ENCODE results near the gene CES2. TPM values are rescaled to one million over a fixed set of nuclear protein-coding genes. Genes with fewer than 3 reads are reported as not detected.

CES2 gene
- total RNA-seq, 1 experiment from 2014 or later: 29.7 TPM

DNA sequence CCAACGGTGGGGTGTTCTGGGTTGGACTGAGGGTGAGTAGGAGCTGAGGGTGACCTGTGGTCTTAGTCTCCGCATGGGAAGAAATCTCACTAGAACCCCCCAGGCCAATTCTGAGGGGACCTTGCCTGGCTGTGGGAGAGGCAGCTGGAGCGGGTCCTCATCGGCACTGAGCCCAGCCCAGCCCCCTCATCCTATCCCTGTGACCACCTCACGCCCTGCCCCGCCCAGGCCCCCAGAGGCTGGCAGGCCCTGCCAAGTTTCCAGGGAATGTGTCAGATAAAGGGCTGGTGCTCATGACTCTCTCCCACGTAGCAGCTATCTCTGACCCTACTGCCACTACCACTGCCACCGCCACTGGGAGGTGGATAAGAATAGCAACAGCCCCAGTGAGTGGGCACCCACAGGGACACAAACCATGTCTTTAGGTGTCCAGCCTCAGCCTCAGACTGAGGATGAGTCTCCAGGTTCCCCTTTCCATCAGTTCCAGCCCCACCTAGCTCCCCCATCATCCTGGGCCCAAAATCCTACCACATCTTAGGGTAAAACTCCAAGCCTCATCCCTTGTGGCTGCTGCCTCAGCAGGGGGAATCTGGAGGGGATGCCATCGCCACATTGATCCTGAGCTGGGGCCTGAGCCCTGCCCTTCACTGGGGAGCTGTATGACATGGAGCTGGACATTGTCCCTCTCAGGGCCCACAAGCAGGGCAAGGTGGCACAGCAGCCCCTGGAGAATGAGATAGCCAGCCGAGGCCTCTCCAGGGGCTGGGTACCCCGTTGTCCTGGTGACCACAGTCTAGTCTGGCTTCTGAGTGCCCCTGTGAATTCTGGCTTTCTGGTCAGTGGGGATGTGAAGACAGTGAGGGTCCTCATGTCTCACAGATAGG is 31.5 kb upstream of the CES2 start:
- ChIA-PET CTCF (interaction anchor here (0.9 to 5.4 kb wide), 7 partner anchors 9 to 73 kb away, joined by 3 to 57 read pairs (median 6); partner anchors contain the start of genes CDH16, NAE1 and RRAD), POLR2A (no interaction called here)
- ATAC-seq (no peak), DNase-seq (ENCODE audit: low spot score) (no peak)
- Mint-ChIP-seq H3K4me1 (peaks cover 13% of the 10 kb centered on the region), H3K36me3 (no peaks in the 10 kb centered on the region), H3K27me3 (ENCODE audit: low read depth) (peaks cover 12% of the 10 kb centered on the region), H3K9me3 (no peaks in the 10 kb centered on the region), H3K4me3 (no peak overlapping the region), H3K27ac (no peak overlapping the region)
- TF ChIP-seq, protein P1, sequence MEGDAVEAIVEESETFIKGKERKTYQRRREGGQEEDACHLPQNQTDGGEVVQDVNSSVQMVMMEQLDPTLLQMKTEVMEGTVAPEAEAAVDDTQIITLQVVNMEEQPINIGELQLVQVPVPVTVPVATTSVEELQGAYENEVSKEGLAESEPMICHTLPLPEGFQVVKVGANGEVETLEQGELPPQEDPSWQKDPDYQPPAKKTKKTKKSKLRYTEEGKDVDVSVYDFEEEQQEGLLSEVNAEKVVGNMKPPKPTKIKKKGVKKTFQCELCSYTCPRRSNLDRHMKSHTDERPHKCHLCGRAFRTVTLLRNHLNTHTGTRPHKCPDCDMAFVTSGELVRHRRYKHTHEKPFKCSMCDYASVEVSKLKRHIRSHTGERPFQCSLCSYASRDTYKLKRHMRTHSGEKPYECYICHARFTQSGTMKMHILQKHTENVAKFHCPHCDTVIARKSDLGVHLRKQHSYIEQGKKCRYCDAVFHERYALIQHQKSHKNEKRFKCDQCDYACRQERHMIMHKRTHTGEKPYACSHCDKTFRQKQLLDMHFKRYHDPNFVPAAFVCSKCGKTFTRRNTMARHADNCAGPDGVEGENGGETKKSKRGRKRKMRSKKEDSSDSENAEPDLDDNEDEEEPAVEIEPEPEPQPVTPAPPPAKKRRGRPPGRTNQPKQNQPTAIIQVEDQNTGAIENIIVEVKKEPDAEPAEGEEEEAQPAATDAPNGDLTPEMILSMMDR (IDR thresholded peaks at IDR 0.05): no peak
- TF ChIP-seq, protein P2, sequence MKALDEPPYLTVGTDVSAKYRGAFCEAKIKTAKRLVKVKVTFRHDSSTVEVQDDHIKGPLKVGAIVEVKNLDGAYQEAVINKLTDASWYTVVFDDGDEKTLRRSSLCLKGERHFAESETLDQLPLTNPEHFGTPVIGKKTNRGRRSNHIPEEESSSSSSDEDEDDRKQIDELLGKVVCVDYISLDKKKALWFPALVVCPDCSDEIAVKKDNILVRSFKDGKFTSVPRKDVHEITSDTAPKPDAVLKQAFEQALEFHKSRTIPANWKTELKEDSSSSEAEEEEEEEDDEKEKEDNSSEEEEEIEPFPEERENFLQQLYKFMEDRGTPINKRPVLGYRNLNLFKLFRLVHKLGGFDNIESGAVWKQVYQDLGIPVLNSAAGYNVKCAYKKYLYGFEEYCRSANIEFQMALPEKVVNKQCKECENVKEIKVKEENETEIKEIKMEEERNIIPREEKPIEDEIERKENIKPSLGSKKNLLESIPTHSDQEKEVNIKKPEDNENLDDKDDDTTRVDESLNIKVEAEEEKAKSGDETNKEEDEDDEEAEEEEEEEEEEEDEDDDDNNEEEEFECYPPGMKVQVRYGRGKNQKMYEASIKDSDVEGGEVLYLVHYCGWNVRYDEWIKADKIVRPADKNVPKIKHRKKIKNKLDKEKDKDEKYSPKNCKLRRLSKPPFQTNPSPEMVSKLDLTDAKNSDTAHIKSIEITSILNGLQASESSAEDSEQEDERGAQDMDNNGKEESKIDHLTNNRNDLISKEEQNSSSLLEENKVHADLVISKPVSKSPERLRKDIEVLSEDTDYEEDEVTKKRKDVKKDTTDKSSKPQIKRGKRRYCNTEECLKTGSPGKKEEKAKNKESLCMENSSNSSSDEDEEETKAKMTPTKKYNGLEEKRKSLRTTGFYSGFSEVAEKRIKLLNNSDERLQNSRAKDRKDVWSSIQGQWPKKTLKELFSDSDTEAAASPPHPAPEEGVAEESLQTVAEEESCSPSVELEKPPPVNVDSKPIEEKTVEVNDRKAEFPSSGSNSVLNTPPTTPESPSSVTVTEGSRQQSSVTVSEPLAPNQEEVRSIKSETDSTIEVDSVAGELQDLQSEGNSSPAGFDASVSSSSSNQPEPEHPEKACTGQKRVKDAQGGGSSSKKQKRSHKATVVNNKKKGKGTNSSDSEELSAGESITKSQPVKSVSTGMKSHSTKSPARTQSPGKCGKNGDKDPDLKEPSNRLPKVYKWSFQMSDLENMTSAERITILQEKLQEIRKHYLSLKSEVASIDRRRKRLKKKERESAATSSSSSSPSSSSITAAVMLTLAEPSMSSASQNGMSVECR (CRISPR knock-in tag; IDR thresholded peaks at IDR 0.05; ENCODE audit: borderline replicate concordance): no peak
- TF ChIP-seq PRRX2 (CRISPR knock-in tag; IDR thresholded peaks at IDR 0.05) (no peak), ZBTB21 (CRISPR knock-in tag; IDR thresholded peaks at IDR 0.05; ENCODE audit: borderline replicate concordance) (no peak), TEAD1 (CRISPR knock-in tag; IDR thresholded peaks at IDR 0.05) (no peak), GRHL2 (CRISPR knock-in tag; IDR thresholded peaks at IDR 0.05; ENCODE audit: insufficient replicate concordance, severe bottlenecking) (no peak), ZNF671 (CRISPR knock-in tag; IDR thresholded peaks at IDR 0.05) (no peak)
- TF ChIP-seq, protein P3, sequence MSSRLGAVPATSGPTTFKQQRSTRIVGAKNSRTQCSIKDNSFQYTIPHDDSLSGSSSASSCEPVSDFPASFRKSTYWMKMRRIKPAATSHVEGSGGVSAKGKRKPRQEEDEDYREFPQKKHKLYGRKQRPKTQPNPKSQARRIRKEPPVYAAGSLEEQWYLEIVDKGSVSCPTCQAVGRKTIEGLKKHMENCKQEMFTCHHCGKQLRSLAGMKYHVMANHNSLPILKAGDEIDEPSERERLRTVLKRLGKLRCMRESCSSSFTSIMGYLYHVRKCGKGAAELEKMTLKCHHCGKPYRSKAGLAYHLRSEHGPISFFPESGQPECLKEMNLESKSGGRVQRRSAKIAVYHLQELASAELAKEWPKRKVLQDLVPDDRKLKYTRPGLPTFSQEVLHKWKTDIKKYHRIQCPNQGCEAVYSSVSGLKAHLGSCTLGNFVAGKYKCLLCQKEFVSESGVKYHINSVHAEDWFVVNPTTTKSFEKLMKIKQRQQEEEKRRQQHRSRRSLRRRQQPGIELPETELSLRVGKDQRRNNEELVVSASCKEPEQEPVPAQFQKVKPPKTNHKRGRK (CRISPR knock-in tag; IDR thresholded peaks at IDR 0.05; ENCODE audit: borderline replicate concordance): no peak
- TF ChIP-seq, protein P4, sequence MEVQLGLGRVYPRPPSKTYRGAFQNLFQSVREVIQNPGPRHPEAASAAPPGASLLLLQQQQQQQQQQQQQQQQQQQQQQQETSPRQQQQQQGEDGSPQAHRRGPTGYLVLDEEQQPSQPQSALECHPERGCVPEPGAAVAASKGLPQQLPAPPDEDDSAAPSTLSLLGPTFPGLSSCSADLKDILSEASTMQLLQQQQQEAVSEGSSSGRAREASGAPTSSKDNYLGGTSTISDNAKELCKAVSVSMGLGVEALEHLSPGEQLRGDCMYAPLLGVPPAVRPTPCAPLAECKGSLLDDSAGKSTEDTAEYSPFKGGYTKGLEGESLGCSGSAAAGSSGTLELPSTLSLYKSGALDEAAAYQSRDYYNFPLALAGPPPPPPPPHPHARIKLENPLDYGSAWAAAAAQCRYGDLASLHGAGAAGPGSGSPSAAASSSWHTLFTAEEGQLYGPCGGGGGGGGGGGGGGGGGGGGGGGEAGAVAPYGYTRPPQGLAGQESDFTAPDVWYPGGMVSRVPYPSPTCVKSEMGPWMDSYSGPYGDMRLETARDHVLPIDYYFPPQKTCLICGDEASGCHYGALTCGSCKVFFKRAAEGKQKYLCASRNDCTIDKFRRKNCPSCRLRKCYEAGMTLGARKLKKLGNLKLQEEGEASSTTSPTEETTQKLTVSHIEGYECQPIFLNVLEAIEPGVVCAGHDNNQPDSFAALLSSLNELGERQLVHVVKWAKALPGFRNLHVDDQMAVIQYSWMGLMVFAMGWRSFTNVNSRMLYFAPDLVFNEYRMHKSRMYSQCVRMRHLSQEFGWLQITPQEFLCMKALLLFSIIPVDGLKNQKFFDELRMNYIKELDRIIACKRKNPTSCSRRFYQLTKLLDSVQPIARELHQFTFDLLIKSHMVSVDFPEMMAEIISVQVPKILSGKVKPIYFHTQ (CRISPR knock-in tag; IDR thresholded peaks at IDR 0.05): no peak
- TF ChIP-seq, protein P5, sequence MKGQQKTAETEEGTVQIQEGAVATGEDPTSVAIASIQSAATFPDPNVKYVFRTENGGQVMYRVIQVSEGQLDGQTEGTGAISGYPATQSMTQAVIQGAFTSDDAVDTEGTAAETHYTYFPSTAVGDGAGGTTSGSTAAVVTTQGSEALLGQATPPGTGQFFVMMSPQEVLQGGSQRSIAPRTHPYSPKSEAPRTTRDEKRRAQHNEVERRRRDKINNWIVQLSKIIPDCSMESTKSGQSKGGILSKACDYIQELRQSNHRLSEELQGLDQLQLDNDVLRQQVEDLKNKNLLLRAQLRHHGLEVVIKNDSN (CRISPR knock-in tag; IDR thresholded peaks at IDR 0.05): no peak
- TF ChIP-seq, protein P6, sequence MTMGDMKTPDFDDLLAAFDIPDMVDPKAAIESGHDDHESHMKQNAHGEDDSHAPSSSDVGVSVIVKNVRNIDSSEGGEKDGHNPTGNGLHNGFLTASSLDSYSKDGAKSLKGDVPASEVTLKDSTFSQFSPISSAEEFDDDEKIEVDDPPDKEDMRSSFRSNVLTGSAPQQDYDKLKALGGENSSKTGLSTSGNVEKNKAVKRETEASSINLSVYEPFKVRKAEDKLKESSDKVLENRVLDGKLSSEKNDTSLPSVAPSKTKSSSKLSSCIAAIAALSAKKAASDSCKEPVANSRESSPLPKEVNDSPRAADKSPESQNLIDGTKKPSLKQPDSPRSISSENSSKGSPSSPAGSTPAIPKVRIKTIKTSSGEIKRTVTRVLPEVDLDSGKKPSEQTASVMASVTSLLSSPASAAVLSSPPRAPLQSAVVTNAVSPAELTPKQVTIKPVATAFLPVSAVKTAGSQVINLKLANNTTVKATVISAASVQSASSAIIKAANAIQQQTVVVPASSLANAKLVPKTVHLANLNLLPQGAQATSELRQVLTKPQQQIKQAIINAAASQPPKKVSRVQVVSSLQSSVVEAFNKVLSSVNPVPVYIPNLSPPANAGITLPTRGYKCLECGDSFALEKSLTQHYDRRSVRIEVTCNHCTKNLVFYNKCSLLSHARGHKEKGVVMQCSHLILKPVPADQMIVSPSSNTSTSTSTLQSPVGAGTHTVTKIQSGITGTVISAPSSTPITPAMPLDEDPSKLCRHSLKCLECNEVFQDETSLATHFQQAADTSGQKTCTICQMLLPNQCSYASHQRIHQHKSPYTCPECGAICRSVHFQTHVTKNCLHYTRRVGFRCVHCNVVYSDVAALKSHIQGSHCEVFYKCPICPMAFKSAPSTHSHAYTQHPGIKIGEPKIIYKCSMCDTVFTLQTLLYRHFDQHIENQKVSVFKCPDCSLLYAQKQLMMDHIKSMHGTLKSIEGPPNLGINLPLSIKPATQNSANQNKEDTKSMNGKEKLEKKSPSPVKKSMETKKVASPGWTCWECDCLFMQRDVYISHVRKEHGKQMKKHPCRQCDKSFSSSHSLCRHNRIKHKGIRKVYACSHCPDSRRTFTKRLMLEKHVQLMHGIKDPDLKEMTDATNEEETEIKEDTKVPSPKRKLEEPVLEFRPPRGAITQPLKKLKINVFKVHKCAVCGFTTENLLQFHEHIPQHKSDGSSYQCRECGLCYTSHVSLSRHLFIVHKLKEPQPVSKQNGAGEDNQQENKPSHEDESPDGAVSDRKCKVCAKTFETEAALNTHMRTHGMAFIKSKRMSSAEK (CRISPR knock-in tag; IDR thresholded peaks at IDR 0.05; ENCODE audit: borderline replicate concordance): no peak
- TF ChIP-seq, protein P7, sequence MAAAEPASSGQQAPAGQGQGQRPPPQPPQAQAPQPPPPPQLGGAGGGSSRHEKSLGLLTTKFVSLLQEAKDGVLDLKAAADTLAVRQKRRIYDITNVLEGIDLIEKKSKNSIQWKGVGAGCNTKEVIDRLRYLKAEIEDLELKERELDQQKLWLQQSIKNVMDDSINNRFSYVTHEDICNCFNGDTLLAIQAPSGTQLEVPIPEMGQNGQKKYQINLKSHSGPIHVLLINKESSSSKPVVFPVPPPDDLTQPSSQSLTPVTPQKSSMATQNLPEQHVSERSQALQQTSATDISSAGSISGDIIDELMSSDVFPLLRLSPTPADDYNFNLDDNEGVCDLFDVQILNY (CRISPR knock-in tag; IDR thresholded peaks at IDR 0.05): no peak

Measured in WTC11 (cell line).